Calu3 (cell line): ENCODE results near the gene DHX36. TPM values are rescaled to one million over a fixed set of nuclear protein-coding genes. Genes with fewer than 3 reads are reported as not detected.

Experiments
- BruUV-seq: library from RNA; stranded (reverse); fragments of 400-500 nt; replicated peaks from 2 replicates; lab custom pipeline; 2021; lab: Mats Ljungman, UMichigan
- CTCF ChIA-PET: fragments of 300-600 bp; sonication (Branson Sonifier 250); formaldehyde crosslinking; loops from one replicate; lab custom pipeline; 2022; ENCODE audit warnings: antibody characterized with exemption; lab: Charles Lee
- DNase-seq: peaks from one replicate; pipeline ENCODE4 v3.0.0; 2022
- H3K27ac Mint-ChIP-seq: one replicate; pipeline ENCODE4 v1.8.0; 2022; ENCODE audit warnings: mixed read lengths; ENCODE audit not compliant: unreplicated experiment
- H3K27me3 Mint-ChIP-seq: one replicate; pipeline ENCODE4 v1.8.0; 2022; ENCODE audit warnings: mixed read lengths; ENCODE audit not compliant: unreplicated experiment
- H3K36me3 Mint-ChIP-seq: one replicate; pipeline ENCODE4 v1.8.0; 2022; ENCODE audit warnings: mild to moderate bottlenecking, moderate library complexity, mixed read lengths; ENCODE audit not compliant: insufficient read depth, unreplicated experiment
- H3K4me1 Mint-ChIP-seq: one replicate; pipeline ENCODE4 v1.8.0; 2022; ENCODE audit warnings: mild to moderate bottlenecking, low read depth, mixed read lengths; ENCODE audit not compliant: unreplicated experiment
- H3K4me3 Mint-ChIP-seq: one replicate; pipeline ENCODE4 v1.8.0; 2022; ENCODE audit warnings: mild to moderate bottlenecking, low read depth, moderate library complexity, mixed read lengths; ENCODE audit not compliant: unreplicated experiment
- H3K9me3 Mint-ChIP-seq: one replicate; pipeline ENCODE4 v1.8.0; 2022; ENCODE audit warnings: low read depth, mixed read lengths; ENCODE audit not compliant: unreplicated experiment
- intact Hi-C: fragments of 100-400 bp; cut with micrococcal nuclease; formaldehyde crosslinking; loops from one replicate; pipeline ENCODE4 v1.10.0; 2022; ENCODE audit not compliant: unreplicated experiment
- total RNA-seq: library from RNA; stranded (reverse); gene quantifications from 2 replicates; pipeline ENCODE4 v1.2.3, GENCODE V29; 2022
- TF ChIP-seq, protein P1 (sequence below): fragments of 200-600 bp; IDR thresholded peaks from one replicate; pipeline ENCODE4 v1.8.0; 2022; ENCODE audit warnings: antibody characterized with exemption; ENCODE audit not compliant: unreplicated experiment

The DHX36 gene
- total RNA-seq, 1 experiment from 2014 or later: 127 TPM

- no peaks in the 10 kb centered on the region for H3K9me3 Mint-ChIP-seq
- no peaks in the 10 kb centered on the region for H3K27me3 Mint-ChIP-seq
- peak overlapping the region; percentile 10 for H3K4me3 Mint-ChIP-seq
- peak; percentile 96 for DNase-seq
- peaks cover 39% of the 10 kb centered on the region for H3K4me1 Mint-ChIP-seq
- H3K36me3 Mint-ChIP-seq: peaks cover 31% of the 10 kb centered on the region
- TF ChIP-seq, protein P1, sequence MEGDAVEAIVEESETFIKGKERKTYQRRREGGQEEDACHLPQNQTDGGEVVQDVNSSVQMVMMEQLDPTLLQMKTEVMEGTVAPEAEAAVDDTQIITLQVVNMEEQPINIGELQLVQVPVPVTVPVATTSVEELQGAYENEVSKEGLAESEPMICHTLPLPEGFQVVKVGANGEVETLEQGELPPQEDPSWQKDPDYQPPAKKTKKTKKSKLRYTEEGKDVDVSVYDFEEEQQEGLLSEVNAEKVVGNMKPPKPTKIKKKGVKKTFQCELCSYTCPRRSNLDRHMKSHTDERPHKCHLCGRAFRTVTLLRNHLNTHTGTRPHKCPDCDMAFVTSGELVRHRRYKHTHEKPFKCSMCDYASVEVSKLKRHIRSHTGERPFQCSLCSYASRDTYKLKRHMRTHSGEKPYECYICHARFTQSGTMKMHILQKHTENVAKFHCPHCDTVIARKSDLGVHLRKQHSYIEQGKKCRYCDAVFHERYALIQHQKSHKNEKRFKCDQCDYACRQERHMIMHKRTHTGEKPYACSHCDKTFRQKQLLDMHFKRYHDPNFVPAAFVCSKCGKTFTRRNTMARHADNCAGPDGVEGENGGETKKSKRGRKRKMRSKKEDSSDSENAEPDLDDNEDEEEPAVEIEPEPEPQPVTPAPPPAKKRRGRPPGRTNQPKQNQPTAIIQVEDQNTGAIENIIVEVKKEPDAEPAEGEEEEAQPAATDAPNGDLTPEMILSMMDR: peak; percentile 99
- CTCF ChIA-PET: interaction anchor here (0.5 to 1.4 kb wide), 7 partner anchors 9 to 155 kb away, joined by 3 to 9 read pairs (median 3); partner anchors contain the start of gene ARHGEF26
- no TSS peak for BruUV-seq
- intact Hi-C loops: loop anchor here (1.0 to 5.0 kb wide), 6 partner anchors 81 to 256 kb away; no protein-coding TSS in a partner anchor
- H3K27ac Mint-ChIP-seq: peak overlapping the region; percentile 1
These were observed 71.3 kb downstream of the DHX36 start for GRCh38 chr3:154252759-154253638.

GRCh38 chr3:154251610-154252009, 72.7 kb downstream of the DHX36 start:
- Mint-ChIP-seq H3K4me1 (peaks cover 53% of the 10 kb centered on the region), H3K36me3 (peaks cover 31% of the 10 kb centered on the region), H3K9me3 (peaks cover 4% of the 10 kb centered on the region), H3K27me3 (no peaks in the 10 kb centered on the region), H3K27ac (no peak overlapping the region), H3K4me3 (no peak overlapping the region)
- no peak for DNase-seq
- CTCF ChIA-PET: interaction anchor here (1.4 kb wide), 1 partner anchor 130 kb away, joined by 9 read pairs; the partner anchor contains the start of gene ARHGEF26
- intact Hi-C loops: loop anchor here (2.0 to 5.0 kb wide), 3 partner anchors 79 to 255 kb away; no protein-coding TSS in a partner anchor
- TF ChIP-seq, protein P1: no peak
- BruUV-seq: no TSS peak

GRCh38 chr3:154250291-154250690, 74.0 kb downstream of the DHX36 start:
- TF ChIP-seq, protein P1: no peak
- no TSS peak for BruUV-seq
- no peaks in the 10 kb centered on the region for H3K27me3 Mint-ChIP-seq
- intact Hi-C loops: loop anchor here (5.0 kb wide), 2 partner anchors 78 to 228 kb away; no protein-coding TSS in a partner anchor
- no peak overlapping the region for H3K27ac Mint-ChIP-seq
- DNase-seq: no peak
- CTCF ChIA-PET: no interaction called here
- H3K9me3 Mint-ChIP-seq: peaks cover 4% of the 10 kb centered on the region
- H3K36me3 Mint-ChIP-seq: peaks cover 32% of the 10 kb centered on the region
- no peak overlapping the region for H3K4me3 Mint-ChIP-seq
- H3K4me1 Mint-ChIP-seq: peaks cover 58% of the 10 kb centered on the region

DNA sequence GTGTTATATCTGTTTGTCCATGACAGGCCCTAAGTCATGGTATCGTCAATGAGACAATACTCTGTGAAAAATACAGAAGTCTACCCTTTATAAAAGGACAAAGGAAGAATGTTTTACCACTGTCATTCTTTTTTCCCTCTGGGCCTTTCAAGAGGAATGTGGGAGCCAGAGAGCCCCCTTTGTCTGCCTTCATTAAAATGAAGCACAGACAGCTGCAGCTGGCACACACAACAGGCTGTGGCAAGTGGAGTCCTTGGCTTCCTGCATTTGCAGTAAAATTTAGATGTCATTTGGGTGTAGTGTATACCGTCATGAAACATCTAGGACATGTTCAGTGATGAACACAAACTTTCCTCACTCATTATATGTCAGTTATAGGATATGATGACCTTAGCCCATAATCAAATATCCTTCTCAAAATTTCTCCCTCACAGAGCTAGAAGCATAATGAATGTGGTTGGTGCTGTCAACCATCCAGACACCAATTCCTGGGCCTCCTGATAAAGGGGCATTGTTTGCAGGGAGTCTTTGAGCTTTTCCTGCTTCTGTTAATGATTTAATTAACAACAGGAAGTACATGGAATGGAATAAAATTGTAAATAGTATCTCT, 76.4 kb downstream of the DHX36 start:
- Mint-ChIP-seq H3K27me3 (no peaks in the 10 kb centered on the region), H3K27ac (peak overlapping the region; percentile 29), H3K4me3 (no peak overlapping the region), H3K9me3 (peaks cover 4% of the 10 kb centered on the region), H3K4me1 (peaks cover 61% of the 10 kb centered on the region), H3K36me3 (peaks cover 28% of the 10 kb centered on the region)
- CTCF ChIA-PET: interaction anchor here (0.6 to 1.3 kb wide), 6 partner anchors 10 to 1462 kb away, joined by 3 to 10 read pairs (median 4); partner anchors contain the start of gene ARHGEF26
- TF ChIP-seq, protein P1: no peak
- intact Hi-C loops: no loop called here
- BruUV-seq: no TSS peak
- peak; percentile 45 for DNase-seq
